Keratinocyte (primary cell): Measurements from ENCODE around the gene MS4A2.

Experiments used
- EZH2 ChIP-seq: IDR thresholded peaks from one replicate; pipeline ENCODE4 v1.6.1; 2012; ENCODE audit warnings: inconsistent platforms, mild to moderate bottlenecking, low read length, moderate library complexity
- TF ChIP-seq, protein P1 (sequence below), 3 experiments: IDR thresholded peaks in 1 of 3; conservative IDR thresholded peaks in 1 of 3; optimal IDR thresholded peaks in 1 of 3; 2 replicates in 2 of 3; 3 replicates in 1 of 3; pipeline versions ENCODE3 to v1.5.1; 2011; ENCODE audit warnings: low read length in 3 of 3, mild to moderate bottlenecking in 3 of 3, moderate library complexity in 2 of 3, control low read depth in 1 of 3, inconsistent platforms in 1 of 3; ENCODE audit not compliant: insufficient read depth in 2 of 3; ENCODE audit errors: extremely low read depth in 1 of 3

DNA sequence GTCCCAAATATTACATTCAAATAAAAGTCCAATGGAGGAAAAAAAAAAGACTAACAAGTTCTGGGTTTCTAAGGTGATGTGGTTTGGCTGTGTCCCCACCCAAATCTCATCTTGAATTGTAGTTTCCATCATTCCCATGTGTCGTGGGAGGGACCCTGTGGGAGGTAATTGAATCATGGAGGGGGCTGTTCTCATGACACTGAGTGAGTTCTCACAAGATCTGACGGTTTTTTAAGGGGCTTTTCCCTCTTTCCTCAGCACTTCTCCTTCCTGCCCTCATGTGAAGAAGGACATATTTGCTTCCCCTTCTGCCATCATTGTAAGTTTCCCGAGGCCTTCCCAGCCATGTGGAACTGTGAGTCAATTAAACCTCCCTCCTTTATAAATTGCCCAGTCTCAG is 7.9 kb upstream of the MS4A2 start:
- TF ChIP-seq, protein P1, sequence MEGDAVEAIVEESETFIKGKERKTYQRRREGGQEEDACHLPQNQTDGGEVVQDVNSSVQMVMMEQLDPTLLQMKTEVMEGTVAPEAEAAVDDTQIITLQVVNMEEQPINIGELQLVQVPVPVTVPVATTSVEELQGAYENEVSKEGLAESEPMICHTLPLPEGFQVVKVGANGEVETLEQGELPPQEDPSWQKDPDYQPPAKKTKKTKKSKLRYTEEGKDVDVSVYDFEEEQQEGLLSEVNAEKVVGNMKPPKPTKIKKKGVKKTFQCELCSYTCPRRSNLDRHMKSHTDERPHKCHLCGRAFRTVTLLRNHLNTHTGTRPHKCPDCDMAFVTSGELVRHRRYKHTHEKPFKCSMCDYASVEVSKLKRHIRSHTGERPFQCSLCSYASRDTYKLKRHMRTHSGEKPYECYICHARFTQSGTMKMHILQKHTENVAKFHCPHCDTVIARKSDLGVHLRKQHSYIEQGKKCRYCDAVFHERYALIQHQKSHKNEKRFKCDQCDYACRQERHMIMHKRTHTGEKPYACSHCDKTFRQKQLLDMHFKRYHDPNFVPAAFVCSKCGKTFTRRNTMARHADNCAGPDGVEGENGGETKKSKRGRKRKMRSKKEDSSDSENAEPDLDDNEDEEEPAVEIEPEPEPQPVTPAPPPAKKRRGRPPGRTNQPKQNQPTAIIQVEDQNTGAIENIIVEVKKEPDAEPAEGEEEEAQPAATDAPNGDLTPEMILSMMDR (optimal IDR thresholded peaks at IDR 0.05 in 1 of 3, IDR thresholded peaks at IDR 0.05 in 1 of 3, conservative IDR thresholded peaks at IDR 0.05 in 1 of 3; ENCODE audit: extremely low read depth in 1 of 3, insufficient read depth in 2 of 3, low read length in 3 of 3): no peak
- no peak for TF ChIP-seq EZH2
